Left cardiac atrium (tissue), 4 donors: ENCODE measurements around the gene STK4. TPM values are rescaled to one million over a fixed set of nuclear protein-coding genes. Genes with fewer than 3 reads are reported as not detected.
"Not testable (repeated sequence)": the region's sequence is repeated elsewhere in the genome, so short reads cannot be mapped to it uniquely, and the experiment has no call there.

Source experiments
- ATAC-seq, 2 donors: fragments of 200-7000 bp; cut with Tn5 transposase; one replicate each; pipeline ENCODE4 v1.9.1; 2020; ENCODE audit warnings: mild to moderate bottlenecking in 2 of 2, moderate library complexity in 2 of 2
- DNase-seq: peaks from one replicate; pipeline ENCODE4 v3.0.0-alpha.2; 2020
- intact Hi-C, 2 donors: fragments of 100-400 bp; cut with DNase I; formaldehyde crosslinking; loops; one replicate each; pipeline versions ENCODE4 v1.14.1 to v1.15.1; 2022 to 2023
- total RNA-seq, 2 donors: library from RNA; stranded (reverse); fragmentation: NEBNext Ultra II Directional; extraction: Animal tissue kit (Norgen Biotek cat#: 25700); gene quantifications; one replicate each; pipeline ENCODE4 v1.2.1, GENCODE V29; 2021
- donor health status: DM: no; HTN: yes; CAD: no.
- donor health status: DM: no; HTN: yes; CAD: no; lungs with severe emphysema.
- donor health status: DM: yes; HTN: yes; CAD: no.
- donor health status: Dilated cardiomyopathy.

The STK4 gene
- total RNA-seq, 2 donors from 2014 or later = 16.0 to 16.4 TPM

DNA sequence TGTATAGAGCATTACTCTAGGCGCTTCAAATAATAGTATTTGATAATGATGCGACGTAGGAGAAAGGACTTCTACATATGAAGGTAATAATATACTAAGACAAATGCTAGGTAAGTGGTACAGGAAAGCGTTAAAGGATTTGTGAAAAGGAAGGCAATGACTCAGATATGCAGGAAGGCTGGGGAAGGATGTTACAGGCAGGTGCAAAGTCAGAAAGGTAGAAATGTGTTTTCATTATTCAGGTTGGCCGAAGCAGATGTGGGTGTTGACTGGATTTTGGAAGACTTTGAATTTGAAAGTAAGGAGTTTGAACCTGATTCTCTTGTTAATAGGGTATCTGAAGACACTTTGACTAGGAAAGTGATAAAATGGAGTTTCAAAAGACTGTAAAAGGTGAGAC is 51.0 kb downstream of the STK4 start:
- ATAC-seq = no peak
- DNase-seq = no peak
- intact Hi-C loops = loop anchor here in 1 of 2 donors (10.0 kb wide), 1 partner anchor 78 kb away; no protein-coding TSS in a partner anchor

DNA sequence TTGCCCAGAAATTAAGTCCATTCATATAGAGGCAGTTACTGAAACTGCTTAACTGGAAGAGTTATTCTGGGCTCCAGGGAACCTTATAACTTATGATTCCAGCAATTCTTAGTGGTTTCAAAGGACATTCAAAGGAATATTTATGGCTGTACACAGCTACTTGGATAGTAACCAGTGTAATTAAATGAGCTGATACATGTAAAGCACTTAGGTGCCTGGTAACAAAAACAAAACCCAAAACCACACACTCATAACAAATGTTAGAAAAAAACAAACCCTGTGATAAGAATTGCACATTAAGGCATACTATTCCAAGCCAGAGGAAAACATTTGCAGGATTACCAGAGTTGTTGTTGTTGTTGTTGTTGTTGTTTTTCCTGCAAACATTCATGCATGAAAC is 51.5 kb downstream of the STK4 start:
- intact Hi-C loops = loop anchor here in 1 of 2 donors (10.0 kb wide), 1 partner anchor 77 kb away; no protein-coding TSS in a partner anchor
- no peak for DNase-seq
- ATAC-seq = no peak

DNA sequence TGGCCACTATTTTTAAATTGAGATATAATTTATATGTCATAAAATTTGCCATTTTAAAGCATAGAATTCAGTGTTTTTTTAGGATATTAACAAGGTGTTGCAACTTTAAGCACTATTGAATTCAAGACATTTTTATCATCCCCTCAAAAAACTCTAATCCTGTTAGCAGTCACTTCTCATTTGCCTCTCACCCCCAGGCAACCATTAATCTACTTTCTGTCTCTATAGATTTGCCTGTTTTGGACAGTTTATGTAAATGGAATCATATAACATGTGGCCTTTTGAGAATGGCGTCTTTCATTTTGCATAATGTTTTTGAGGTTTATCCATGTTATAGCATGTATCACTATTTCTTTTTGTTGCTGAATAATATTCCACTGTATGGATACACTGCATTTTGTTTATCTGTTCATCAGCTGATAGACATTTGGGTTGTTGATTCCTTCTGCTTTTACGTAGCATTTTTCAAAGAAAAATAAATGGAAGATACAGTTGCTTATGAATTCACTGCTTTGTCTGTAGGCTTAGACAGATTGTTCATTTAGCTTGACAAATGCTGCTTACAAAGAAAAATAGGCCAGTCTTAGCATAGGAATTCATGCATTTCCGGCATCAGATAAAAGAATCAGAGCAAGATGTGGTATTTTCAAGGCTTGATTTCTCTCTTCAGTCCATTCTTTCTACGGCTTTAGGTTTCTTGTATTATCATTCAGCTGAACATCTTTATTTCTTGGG is 52.9 kb downstream of the STK4 start:
- intact Hi-C loops = loop anchor here in 1 of 2 donors (10.0 kb wide), 1 partner anchor 76 kb away; no protein-coding TSS in a partner anchor
- DNase-seq (no peak), ATAC-seq (no peak)

DNA sequence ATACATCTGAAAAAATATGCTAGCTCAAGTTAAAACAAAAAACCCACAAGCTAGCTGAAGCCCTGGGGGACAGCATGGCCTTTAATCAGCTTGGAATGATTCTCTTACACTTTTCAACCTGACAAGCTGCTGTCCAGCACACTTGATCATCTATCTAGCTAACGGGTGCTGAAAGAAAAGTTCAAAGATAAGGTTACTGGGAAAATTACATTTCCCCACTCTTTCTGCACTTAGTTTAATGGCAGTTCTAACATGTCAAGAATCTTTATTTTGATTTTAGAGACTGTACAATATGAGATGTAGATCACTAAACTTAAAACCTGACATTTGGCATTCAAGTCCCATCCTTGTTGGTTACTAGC is 53.4 kb downstream of the STK4 start:
- ATAC-seq (no peak), DNase-seq (no peak)
- intact Hi-C loops = loop anchor here in 1 of 2 donors (10.0 kb wide), 1 partner anchor 75 kb away; no protein-coding TSS in a partner anchor

DNA sequence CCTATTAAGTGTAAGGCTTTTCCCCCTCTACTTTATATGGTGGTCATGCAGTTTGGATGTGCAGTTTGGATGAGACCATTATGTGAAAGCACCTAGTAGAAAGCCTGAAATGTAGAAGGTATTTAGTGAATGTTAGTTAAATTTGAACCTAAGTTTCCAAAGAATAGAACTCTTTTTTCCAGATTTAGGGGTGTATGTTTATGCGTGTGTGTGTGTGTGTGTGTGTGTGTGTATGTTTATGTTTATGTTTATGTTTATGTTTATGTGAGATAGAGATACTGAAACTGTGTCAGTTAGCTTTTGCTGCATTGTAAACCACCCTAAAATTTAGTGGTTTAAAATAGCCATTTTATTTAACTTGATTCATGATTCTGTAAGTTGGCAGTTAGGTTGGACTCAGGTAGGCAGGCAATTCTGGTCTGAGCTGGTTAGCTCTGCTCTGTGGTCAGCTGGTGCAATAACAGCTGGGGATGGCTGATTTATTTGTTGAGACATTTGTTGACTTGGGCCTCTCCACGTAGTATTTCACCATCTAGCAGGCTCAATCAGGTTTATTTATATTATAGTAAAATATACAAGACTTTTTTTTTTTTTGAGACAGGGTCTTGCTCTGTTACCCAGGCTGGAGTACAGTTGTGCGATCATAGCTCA is 54.0 kb downstream of the STK4 start:
- ATAC-seq (no peak), DNase-seq (no peak)
- intact Hi-C loops = no loop called here

DNA sequence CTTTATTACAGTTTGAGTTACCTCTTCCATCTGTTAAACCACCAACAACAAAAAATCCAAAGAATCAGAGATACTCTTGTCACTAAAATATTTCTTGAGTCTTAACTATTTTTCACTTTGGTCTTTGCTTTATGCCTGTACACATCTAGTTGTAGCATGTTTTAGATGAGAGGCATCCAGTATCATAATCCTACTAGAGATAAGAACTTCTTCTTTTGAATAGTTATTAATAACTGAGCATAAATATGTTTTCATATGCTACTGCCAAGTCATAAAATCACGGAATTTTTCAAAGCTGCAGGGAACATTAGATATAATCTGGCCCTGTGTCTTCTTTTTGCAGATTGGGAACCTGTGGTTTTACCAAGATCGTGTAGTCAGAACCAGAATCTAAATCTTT is 55.3 kb downstream of the STK4 start:
- ATAC-seq (no peak), DNase-seq (no peak)
- intact Hi-C loops = no loop called here

DNA sequence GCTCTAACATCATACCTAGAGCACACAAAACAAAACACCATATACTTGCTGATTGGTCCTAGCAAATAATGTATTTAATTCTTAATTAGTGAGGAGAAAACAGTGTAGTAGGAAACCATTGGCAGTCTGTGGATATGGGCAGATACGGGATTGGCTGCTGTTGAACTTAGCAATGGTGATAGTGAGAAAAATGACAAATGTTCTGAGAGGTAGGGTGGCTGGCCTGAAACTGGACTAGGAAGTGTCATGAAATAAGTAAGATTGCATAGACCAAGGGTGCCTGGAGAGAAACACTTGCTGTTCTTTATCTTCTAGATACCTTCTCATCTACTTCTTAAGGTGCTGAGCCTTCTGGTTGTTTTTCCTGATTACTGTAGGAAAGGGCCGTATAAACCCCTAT is 56.8 kb downstream of the STK4 start:
- DNase-seq, ATAC-seq, intact Hi-C loops: not testable (repeated sequence)

DNA sequence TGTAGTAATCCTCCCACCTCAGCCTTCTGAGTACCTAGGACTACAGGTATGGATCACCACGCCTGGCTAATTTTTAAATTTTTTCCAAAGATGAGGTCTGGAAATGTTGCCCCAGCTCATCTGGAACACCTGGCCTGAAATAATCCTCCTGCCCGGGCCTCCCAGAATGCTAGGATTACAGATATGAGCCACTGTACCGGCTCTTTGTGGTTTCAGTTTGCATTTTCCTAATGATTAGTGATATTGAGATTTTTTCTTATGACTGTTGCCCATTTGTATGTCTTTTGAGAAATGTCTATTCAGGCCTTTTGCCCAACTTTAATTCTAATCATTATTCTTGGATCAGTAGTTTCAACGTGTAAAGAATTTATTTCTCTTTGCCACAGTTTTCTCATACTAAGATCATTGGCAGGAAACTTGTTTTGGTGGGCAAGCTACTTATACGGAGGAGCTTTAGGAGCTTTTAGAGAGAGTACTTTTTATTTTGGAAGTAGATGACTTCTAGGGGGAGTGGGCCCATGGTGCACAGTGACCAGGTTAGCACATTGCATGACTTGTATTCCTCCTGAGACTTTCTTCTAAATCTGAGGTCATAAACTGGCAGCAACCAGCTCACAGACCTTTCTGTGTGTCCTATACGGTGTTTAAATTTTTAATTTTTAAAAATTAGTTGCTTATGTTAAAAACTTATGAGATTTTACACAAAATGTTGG is 62.3 kb downstream of the STK4 start:
- DNase-seq (no peak), ATAC-seq (no peak)
- intact Hi-C loops = no loop called here

DNA sequence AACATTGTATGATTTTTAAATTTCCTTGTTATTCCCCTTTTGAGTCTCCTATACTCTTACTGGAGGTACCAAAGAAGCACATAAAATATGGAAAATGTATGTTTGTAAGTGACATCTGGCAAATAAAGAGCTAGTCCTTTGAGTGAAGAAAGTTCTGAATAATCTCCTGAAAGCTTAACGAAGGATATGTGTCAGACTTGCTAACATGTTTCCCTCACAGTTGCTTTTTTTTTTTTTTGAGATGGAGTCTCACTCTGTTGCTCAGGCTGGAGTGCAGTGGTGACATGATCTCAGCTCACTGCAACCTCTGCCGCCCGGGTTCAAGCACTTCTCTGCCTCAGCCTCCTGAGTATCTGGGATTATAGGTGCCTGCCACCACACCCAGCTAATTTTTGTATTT is 63.6 kb downstream of the STK4 start:
- intact Hi-C loops = no loop called here
- no peak for DNase-seq
- no peak for ATAC-seq

DNA sequence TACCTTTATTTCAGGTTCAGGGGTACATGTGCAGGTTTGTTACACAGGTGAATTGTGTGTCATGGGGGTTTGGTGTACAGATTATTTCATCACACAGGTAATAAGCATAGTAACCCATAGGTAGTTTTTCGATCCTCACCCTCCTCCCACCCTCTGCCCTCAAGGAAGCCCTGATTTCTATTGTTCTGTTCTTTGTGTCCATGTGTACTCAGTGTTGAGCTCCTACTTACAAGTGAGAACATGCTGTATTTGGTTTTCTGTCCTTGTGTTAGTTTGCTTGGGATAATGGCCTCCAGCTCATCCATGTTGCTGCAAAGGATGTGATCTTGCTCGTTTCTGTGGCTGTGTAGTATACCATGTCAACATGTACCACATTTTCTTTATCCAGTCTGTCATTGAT is 66.0 kb downstream of the STK4 start:
- DNase-seq (no peak), ATAC-seq (no peak)
- intact Hi-C loops = no loop called here

DNA sequence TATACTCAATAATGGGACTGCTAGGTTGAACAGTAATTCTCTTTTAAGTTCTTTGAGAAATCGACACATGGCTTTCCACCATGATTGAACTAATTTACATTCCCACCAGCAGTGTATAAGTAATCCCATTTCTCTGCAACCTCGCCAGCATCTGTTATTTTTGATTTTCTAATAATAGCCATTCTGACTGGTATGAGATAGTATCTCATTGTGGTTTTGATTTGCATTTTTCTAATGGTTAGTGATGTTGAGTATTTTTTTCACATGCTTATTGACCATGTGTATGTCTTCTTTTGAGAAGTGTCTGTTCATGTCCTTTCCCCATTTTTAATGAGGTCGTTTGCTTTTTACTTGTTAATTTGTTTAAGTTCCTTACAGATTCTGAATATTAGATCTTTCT is 66.5 kb downstream of the STK4 start:
- ATAC-seq (no peak), DNase-seq (no peak)
- intact Hi-C loops = no loop called here

DNA sequence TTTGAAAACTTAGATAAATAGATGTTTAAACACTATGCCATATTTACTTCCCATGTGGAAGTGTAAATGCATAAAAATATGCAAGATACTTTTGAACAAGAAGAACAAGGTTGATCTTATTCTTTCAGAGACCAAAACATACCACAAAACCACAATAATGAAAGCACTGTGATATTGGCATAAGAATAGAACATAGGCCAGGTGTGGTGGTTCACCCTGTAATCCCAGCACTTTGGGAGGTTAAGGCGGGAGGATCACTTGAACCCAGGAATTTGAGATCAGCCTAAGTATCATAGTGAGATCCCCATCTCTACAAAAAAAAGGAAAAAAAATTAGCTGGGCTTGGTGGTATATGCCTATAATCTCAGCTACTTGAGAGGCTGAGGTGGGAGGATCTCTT is 68.1 kb downstream of the STK4 start:
- DNase-seq = no peak
- intact Hi-C loops = no loop called here
- ATAC-seq = no peak

DNA sequence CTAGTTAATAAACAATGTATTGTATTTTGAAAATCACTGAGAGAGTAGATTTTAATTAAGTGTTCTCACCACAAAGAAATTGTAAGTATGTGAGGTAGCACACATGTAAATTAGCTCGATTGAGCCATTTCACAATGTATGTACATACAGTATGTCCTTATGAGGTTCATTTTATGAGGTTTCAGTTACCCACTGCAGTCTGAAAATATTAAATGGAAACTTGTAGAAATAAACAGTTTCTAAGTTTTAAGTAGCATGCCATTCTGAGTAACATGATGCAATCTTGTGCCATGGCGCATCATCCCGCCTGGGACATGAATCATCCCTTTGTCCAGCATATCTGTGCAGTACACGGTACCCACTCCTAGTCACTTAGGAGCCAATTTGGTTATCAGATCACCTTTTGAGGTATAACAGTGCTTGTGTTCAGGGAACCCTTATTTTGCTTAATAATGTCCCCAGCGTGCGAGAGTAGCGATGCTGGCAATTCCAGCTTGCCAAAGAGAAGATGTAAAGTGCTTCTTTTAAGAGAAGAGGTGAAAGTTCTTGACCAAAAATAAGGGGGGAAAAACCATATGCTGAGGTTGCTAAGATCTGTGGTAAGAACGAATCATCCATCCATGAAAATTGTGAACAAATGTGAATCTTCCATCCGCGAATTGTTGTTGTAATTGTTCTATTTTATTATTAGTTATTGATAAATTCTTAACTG is 69.9 kb downstream of the STK4 start:
- ATAC-seq = peak in 1 of 2 donors; percentile 52

DNA sequence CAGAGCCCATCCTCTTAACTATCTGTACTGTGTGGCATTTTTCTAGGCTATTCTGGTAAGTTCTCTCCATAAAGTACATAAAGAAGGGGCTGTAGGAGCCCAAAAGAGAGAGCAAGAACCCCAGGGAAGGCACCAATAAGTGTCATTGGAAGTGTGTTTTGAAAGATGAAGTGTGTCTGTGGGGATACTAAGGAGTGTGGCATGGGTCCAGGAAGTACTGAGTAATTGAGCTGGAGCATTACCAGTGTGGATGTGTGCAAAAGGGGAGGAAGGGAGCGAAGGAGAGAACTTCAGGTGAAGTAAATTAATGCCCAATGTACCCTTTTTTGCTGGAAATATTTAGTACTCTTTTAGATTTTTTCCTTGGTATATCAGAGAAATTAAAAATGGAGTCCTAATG is 70.7 kb downstream of the STK4 start:
- ATAC-seq (peak; percentile 61 to 93), DNase-seq (peak; percentile 45)
- intact Hi-C loops = no loop called here

More for the DNA sequence above, 69.9 kb downstream of the STK4 start:
- intact Hi-C loops = no loop called here
- DNase-seq = no peak

DNA sequence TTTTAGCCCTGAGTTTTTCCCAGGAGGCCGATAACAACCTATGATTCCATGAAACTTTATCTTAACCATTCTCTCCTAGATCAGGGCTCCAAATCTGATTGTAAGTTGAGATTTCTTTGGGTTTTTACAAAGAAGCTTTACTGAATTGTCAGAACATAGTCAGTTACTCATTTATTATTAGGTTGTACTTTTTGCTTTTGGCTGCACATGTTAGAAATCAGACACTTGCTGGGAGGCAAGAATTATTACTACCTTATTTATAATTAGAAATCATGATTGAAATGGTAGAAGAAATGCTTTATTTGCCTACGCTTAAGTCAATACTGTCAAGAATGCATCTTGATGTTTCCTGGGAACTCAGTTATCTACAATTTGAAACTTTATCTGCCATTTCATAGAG is 71.3 kb downstream of the STK4 start:
- intact Hi-C loops = no loop called here
- no peak for ATAC-seq

DNA sequence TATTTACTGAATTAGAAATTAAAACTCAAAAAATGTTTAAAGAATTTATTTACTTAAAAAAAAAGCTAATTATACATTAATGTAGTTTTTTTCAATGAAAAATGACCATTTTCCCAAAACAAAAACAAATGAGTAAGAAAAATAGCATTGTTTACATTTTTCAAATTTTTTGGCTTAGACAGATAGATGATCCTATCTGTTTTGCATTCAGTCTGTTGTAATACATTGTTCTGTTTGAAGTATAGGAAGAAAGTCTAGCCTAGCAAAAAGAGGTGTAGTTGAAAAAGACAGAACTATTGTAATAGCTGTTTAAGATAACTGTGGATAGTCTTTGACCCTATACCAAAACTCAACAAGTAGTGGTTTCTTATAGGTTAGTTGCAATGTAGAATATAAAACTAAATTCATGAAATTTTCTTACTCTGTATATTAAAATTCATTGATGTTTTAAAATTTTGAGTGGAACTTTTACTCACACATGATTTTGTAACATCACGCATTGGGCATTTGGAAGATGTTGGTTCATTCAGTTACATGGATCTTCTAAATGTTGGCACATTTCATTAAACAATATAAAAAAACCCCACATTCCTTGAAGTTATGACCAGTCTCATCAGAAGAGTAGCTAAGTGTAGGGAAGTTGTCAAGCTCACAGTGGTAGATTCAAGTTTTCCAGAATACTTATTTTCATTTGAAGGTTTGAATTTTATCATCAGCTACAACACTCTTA is 72.6 kb downstream of the STK4 start:
- intact Hi-C loops = no loop called here

More for the DNA sequence above, 71.3 kb downstream of the STK4 start:
- DNase-seq = no peak

DNA sequence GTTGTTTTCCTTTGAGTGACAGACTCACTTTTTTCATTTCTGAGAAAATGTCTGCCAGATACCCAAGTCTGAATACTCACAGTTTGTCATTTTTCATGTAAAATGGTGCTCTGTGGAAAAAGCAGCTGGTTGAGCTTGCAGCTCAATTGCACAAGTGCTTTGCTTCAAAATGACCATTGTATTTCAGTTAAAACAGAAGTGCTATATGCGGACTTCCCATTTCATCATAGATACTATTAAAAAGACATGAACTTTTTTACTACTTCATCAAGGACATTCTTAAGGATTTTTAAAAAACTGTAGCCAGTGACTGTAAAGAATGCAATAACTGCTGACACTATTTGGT is 73.1 kb downstream of the STK4 start:
- intact Hi-C loops = no loop called here
- DNase-seq = no peak
- no peak for ATAC-seq

More for the DNA sequence above, 72.6 kb downstream of the STK4 start:
- no peak for ATAC-seq
- no peak for DNase-seq

DNA sequence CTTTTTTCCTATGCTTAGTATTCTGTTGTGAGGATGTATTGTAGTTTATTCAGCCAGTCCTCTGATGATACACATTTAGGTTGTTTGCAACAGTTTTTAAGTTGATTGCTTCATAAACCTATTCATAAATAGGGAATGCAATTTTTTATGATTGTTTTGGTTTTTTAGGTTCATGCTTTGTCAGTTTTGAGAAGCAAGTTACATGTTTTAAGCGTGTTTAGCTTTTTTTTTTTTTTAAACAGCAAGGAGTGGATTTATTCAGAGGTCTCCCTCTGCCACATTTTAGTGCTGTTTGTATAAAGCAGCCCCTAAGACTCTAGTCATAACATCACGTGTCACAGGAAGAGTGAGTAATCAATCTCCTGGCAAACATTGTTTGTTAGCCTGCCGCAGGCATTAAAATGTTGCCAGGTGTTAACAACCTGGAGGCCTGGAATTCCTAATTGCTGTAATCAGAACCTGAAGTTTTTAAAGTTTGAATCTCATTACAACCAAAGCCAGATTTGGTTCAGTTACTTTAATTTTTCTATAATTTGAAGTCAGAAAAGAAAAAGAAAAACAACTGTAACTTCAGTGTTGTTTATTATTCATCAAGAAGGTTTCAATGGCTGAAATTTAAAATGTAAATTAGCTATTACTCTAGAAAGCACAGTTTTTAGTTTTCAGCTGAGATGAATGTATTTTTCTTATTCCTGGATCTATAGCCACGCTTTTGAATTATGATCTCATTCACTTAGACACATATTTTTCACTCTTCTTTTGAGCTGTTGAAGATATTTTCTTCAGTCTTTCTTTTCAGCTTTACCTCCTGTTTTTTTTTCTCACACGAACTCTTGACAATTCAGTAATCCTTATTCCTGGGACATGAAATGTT is 75.4 kb downstream of the STK4 start:
- intact Hi-C loops = loop anchor here in 1 of 2 donors (5.0 kb wide), 1 partner anchor 56 kb away; no protein-coding TSS in a partner anchor
- ATAC-seq (peak in 1 of 2 donors; percentile 27), DNase-seq (no peak)
